ENCODE results near the gene FGF1.

GRCh38 chr5:142645456-142645855 lies 40.4 kb downstream of the FGF1 start:
- TF ChIP-seq TCF4 (CRISPR knock-in tag; IDR thresholded peaks at IDR 0.05; ENCODE audit: borderline replicate concordance) (no peak), ZFP30 (CRISPR knock-in tag; IDR thresholded peaks at IDR 0.05) (no peak), ZFP3 (CRISPR knock-in tag; IDR thresholded peaks at IDR 0.05) (no peak), CREB5 (CRISPR knock-in tag; IDR thresholded peaks at IDR 0.05; ENCODE audit: low read depth) (no peak), TSHZ2 (CRISPR knock-in tag; IDR thresholded peaks at IDR 0.05) (no peak), POU6F1 (CRISPR knock-in tag; IDR thresholded peaks at IDR 0.05; ENCODE audit: borderline replicate concordance, low read depth) (no peak)
